Lower lobe of right lung (tissue), 2 donors: Measurements from ENCODE around the gene UNC13D. TPM values are rescaled to one million over a fixed set of nuclear protein-coding genes. Genes with fewer than 3 reads are reported as not detected.

Source experiments
- ATAC-seq, 2 donors: fragments of 200-7000 bp; cut with Tn5 transposase; one replicate each; pipeline ENCODE4 v1.9.1; 2020 to 2022; ENCODE audit warnings: mild to moderate bottlenecking in 2 of 2, moderate library complexity in 2 of 2
- DNase-seq: peaks from one replicate; pipeline ENCODE4 v3.0.0-alpha.2; 2020
- H3K27ac ChIP-seq: fragments of 200-600 bp; one replicate; pipeline ENCODE4 v1.8.0; 2022
- H3K27me3 ChIP-seq: fragments of 200-600 bp; one replicate; pipeline ENCODE4 v1.8.0; 2022; ENCODE audit warnings: low read depth
- H3K36me3 ChIP-seq: fragments of 200-600 bp; one replicate; pipeline ENCODE4 v1.8.0; 2022; ENCODE audit warnings: mild to moderate bottlenecking
- H3K4me1 ChIP-seq: fragments of 200-600 bp; one replicate; pipeline ENCODE4 v1.8.0; 2022
- H3K4me3 ChIP-seq: fragments of 200-600 bp; one replicate; pipeline ENCODE4 v1.8.0; 2022; ENCODE audit warnings: mild to moderate bottlenecking
- H3K9me3 ChIP-seq: fragments of 200-600 bp; one replicate; pipeline ENCODE4 v1.8.0; 2022
- CTCF ChIP-seq: fragments of 200-600 bp; IDR thresholded peaks from one replicate; pipeline ENCODE4 v1.8.0; 2022; ENCODE audit warnings: antibody characterized with exemption, mild to moderate bottlenecking
- intact Hi-C: fragments of 100-400 bp; cut with DNase I; formaldehyde crosslinking; loops from one replicate; pipeline ENCODE4 v1.11.0; 2022
- total RNA-seq: library from RNA; stranded (reverse); fragmentation: NEBNext Ultra II Directional; extraction: Animal tissue kit (Norgen Biotek cat#: 25700); gene quantifications from one replicate; pipeline ENCODE4 v1.2.1, GENCODE V29; 2021
- donor health status: DM: no; HTN: yes; CAD: no; lungs with severe emphysema.

UNC13D gene
- total RNA-seq, 1 donor from 2014 or later, result 118 TPM

GRCh38 chr17:75834928-75835653 lies 9.1 kb downstream of the UNC13D start:
- ATAC-seq (no peak), DNase-seq (no peak)
- no peak for TF ChIP-seq CTCF

GRCh38 chr17:75834279-75834920 lies 9.8 kb downstream of the UNC13D start:
- DNase-seq, result no peak

More at GRCh38 chr17:75834928-75835653, 9.1 kb downstream of the UNC13D start:
- H3K4me1 ChIP-seq, result no peaks in the 10 kb centered on the region
- no peak overlapping the region for H3K27ac ChIP-seq
- intact Hi-C loops, result no loop called here
- peaks cover 64% of the 10 kb centered on the region for H3K36me3 ChIP-seq
- no peaks in the 10 kb centered on the region for H3K27me3 ChIP-seq
- H3K9me3 ChIP-seq, result no peaks in the 10 kb centered on the region
- no peak overlapping the region for H3K4me3 ChIP-seq

GRCh38 chr17:75832652-75833400 lies 11.4 kb downstream of the UNC13D start:
- DNase-seq, result no peak
- no peaks in the 10 kb centered on the region for H3K27me3 ChIP-seq
- peak overlapping the region; percentile 74 for H3K27ac ChIP-seq
- no peaks in the 10 kb centered on the region for H3K9me3 ChIP-seq
- peak; percentile 2 to 7 for ATAC-seq
- H3K36me3 ChIP-seq, result peaks cover 73% of the 10 kb centered on the region
- H3K4me3 ChIP-seq, result no peak overlapping the region
- intact Hi-C loops, result no loop called here
- peaks cover 7% of the 10 kb centered on the region for H3K4me1 ChIP-seq
- no peak for TF ChIP-seq CTCF

More at GRCh38 chr17:75834279-75834920, 9.8 kb downstream of the UNC13D start:
- Histone ChIP-seq H3K4me3 (no peak overlapping the region), H3K9me3 (no peaks in the 10 kb centered on the region), H3K27me3 (no peaks in the 10 kb centered on the region), H3K27ac (no peak overlapping the region), H3K4me1 (no peaks in the 10 kb centered on the region), H3K36me3 (peaks cover 64% of the 10 kb centered on the region)
- no peak for ATAC-seq
- no peak for TF ChIP-seq CTCF
- intact Hi-C loops, result no loop called here

- peak; percentile 34 to 61 for ATAC-seq
- peak overlapping the region; percentile 74 for H3K27ac ChIP-seq
Measured at GRCh38 chr17:75832164-75832651, 12.0 kb downstream of the UNC13D start.

More at GRCh38 chr17:75832164-75832651, 12.0 kb downstream of the UNC13D start:
- H3K9me3 ChIP-seq, result no peaks in the 10 kb centered on the region
- intact Hi-C loops, result no loop called here
- peak; percentile 69 for DNase-seq
- peaks cover 13% of the 10 kb centered on the region for H3K4me1 ChIP-seq
- TF ChIP-seq CTCF, result no peak
- H3K4me3 ChIP-seq, result no peak overlapping the region
- peaks cover 75% of the 10 kb centered on the region for H3K36me3 ChIP-seq
- no peaks in the 10 kb centered on the region for H3K27me3 ChIP-seq
